WERI-Rb-1 (cell line): ENCODE measurements around the gene ZSCAN10.
"Not testable (repeated sequence)": the region's sequence is repeated elsewhere in the genome, so short reads cannot be mapped to it uniquely, and the experiment has no call there.

Experiments
- DNase-seq: peaks from one replicate; pipeline ENCODE4 v3.0.0-alpha.2; 2020
- H3K27ac ChIP-seq: fragments of 250-450 bp; sonication (Bioruptor Pico); 2 replicates; pipeline ENCODE4 v1.5.1; 2020; ENCODE audit warnings: mild to moderate bottlenecking, moderate library complexity
- H3K27me3 ChIP-seq: fragments of 250-450 bp; sonication (Bioruptor Pico); 2 replicates; pipeline ENCODE4 v1.5.1; 2021; ENCODE audit warnings: mild to moderate bottlenecking, low read depth, moderate library complexity; ENCODE audit not compliant: insufficient read depth, severe bottlenecking
- H3K36me3 ChIP-seq: fragments of 250-450 bp; sonication (Bioruptor Pico); 2 replicates; pipeline ENCODE4 v1.5.1; 2020; ENCODE audit warnings: mild to moderate bottlenecking, moderate library complexity
- H3K4me3 ChIP-seq: 2 replicates; pipeline ENCODE4 v1.5.1; 2011; ENCODE audit warnings: low read depth, mild to moderate bottlenecking, control low read depth, low read length
- H3K9me3 ChIP-seq: fragments of 250-450 bp; sonication (Bioruptor Pico); 2 replicates; pipeline ENCODE4 v1.5.1; 2021; ENCODE audit warnings: mild to moderate bottlenecking, moderate library complexity; ENCODE audit not compliant: severe bottlenecking
- TF ChIP-seq, protein P1 (sequence below): IDR thresholded peaks from 2 replicates; pipeline ENCODE4 v1.5.1; 2011; ENCODE audit warnings: low read depth, mild to moderate bottlenecking, control low read depth, inconsistent platforms, low read length

ZSCAN10 gene

GRCh38 chr16:3142327-3142726 lies 43.2 kb upstream of the ZSCAN10 start:
- Histone ChIP-seq H3K36me3 (peaks cover 19% of the 10 kb centered on the region), H3K27ac (no peak overlapping the region), H3K27me3 (no peaks in the 10 kb centered on the region), H3K9me3 (no peaks in the 10 kb centered on the region), H3K4me3 (no peak overlapping the region)
- TF ChIP-seq, protein P1, sequence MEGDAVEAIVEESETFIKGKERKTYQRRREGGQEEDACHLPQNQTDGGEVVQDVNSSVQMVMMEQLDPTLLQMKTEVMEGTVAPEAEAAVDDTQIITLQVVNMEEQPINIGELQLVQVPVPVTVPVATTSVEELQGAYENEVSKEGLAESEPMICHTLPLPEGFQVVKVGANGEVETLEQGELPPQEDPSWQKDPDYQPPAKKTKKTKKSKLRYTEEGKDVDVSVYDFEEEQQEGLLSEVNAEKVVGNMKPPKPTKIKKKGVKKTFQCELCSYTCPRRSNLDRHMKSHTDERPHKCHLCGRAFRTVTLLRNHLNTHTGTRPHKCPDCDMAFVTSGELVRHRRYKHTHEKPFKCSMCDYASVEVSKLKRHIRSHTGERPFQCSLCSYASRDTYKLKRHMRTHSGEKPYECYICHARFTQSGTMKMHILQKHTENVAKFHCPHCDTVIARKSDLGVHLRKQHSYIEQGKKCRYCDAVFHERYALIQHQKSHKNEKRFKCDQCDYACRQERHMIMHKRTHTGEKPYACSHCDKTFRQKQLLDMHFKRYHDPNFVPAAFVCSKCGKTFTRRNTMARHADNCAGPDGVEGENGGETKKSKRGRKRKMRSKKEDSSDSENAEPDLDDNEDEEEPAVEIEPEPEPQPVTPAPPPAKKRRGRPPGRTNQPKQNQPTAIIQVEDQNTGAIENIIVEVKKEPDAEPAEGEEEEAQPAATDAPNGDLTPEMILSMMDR: no peak
- no peak for DNase-seq

- Histone ChIP-seq H3K27me3 (no peaks in the 10 kb centered on the region), H3K36me3 (peaks cover 19% of the 10 kb centered on the region), H3K4me3 (no peak overlapping the region), H3K9me3 (no peaks in the 10 kb centered on the region), H3K27ac (no peak overlapping the region)
- no peak for DNase-seq
- TF ChIP-seq, protein P1: no peak
Measured at GRCh38 chr16:3141781-3142311, 42.8 kb upstream of the ZSCAN10 start.

DNA sequence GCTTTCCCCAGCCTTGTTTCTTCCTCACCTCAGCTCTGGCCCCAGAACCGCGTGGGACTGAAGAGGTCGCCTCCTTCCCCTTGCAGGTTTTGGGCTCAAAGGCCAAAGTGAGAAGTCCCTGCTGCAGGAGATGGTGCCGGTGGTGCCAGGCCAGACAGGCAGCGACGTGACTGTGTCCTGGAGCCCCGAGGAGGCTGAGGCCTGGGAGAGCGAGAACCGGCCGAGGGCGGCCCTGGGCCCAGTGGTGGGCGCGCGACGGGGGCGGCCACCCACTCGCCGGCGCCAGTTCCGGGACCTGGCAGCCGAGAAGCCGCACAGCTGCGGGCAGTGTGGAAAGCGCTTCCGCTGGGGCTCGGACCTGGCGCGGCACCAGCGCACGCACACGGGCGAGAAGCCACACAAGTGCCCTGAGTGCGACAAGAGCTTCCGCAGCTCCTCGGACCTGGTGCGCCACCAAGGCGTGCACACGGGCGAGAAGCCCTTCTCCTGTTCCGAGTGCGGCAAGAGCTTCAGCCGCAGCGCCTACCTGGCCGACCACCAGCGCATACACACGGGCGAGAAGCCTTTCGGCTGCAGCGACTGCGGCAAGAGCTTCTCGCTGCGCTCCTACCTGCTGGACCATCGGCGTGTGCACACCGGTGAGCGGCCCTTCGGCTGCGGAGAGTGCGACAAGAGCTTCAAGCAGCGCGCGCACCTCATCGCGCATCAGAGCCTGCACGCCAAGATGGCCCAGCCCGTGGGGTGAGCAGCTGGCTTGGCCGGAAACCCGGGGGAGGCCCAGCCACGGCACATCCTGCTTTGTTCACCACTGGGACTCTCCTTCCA lies 41.7 kb upstream of the ZSCAN10 start:
- H3K27me3 ChIP-seq: no peaks in the 10 kb centered on the region
- TF ChIP-seq, protein P1: no peak
- H3K27ac ChIP-seq: no peak overlapping the region
- peaks cover 19% of the 10 kb centered on the region for H3K36me3 ChIP-seq
- H3K4me3 ChIP-seq: no peak overlapping the region
- no peaks in the 10 kb centered on the region for H3K9me3 ChIP-seq
- no peak for DNase-seq

- H3K36me3 ChIP-seq: peaks cover 20% of the 10 kb centered on the region
- not testable (repeated sequence) for DNase-seq, H3K27ac ChIP-seq, H3K4me3 ChIP-seq, H3K9me3 ChIP-seq, H3K27me3 ChIP-seq
Measured at GRCh38 chr16:3139561-3139960, 40.5 kb upstream of the ZSCAN10 start.

DNA sequence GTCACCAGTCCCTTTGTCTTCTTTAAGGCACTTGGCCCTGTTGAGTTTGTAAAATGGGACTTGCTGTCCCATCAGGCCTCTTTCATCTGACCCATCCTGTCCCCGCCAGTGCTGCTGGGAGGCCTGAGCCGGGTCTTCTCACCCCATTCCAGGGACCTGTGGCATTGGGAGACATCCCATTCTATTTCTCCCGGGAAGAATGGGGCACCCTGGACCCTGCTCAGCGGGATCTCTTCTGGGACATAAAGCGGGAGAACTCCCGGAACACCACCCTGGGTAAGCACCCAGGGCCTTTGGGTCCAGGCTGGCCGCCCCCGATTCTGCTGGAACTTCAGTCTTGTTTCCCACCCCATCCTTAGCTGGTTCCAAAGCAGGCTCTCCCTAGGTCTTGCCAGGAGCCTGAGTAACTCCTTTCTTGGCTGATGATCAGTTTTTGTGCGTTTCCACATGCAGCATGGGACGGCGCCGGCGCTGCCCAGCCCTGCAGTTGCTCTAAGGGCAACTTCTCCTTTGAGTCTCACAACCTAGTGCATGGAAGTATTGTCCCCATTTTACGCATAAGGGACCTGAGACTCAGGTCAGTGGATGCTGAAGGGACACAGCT lies 39.8 kb upstream of the ZSCAN10 start:
- H3K36me3 ChIP-seq: peaks cover 26% of the 10 kb centered on the region
- no peak for DNase-seq
- H3K27me3 ChIP-seq: no peaks in the 10 kb centered on the region
- H3K27ac ChIP-seq: no peak overlapping the region
- no peak overlapping the region for H3K4me3 ChIP-seq
- H3K9me3 ChIP-seq: no peaks in the 10 kb centered on the region
- TF ChIP-seq, protein P1: no peak

GRCh38 chr16:3138342-3138741 lies 39.2 kb upstream of the ZSCAN10 start:
- Histone ChIP-seq H3K36me3 (peaks cover 29% of the 10 kb centered on the region), H3K9me3 (no peaks in the 10 kb centered on the region), H3K27me3 (no peaks in the 10 kb centered on the region), H3K4me3 (no peak overlapping the region), H3K27ac (no peak overlapping the region)
- DNase-seq: no peak
- TF ChIP-seq, protein P1: no peak
